ENCODE data around the gene CHRNB1. TPM values are rescaled to one million over a fixed set of nuclear protein-coding genes. Genes with fewer than 3 reads are reported as not detected.
A peak's percentile ranks its signal among the peaks of the same experiment; 100 is the strongest.

Gene CHRNB1
- total and polyA plus RNA-seq, 4 donors, result 7.0 to 11.9 (median 10.6) TPM

DNA sequence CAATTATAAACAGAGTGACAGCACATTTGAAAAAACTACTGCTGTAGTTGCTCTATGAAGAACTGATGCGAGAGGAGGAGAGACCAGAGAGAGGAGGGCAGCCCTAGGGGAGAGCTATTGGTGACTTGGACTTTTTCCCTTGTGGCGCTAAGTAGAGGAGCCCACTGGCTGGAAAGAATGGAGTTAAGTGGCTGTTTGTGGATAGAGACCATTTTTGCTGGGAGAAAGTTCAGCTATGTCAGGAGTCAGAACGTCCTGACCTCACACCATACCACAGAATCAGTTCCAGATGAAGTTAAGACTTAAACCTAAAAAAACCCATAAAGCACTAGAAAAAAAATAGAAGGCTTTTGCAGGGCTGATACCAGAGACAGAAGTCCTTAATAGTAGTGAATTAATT is 41.3 kb downstream of the CHRNB1 start:
- no peaks in the 10 kb centered on the region for H3K36me3 ChIP-seq (ENCODE audit: control insufficient read depth in 4 of 4, insufficient read depth in 4 of 4, low read length in 4 of 4)
- ATAC-seq (ENCODE audit: insufficient read depth, low FRiP score) (no peak), DNase-seq (peak in 2 of 3 donors; percentile 46 to 57)
- no peaks in the 10 kb centered on the region for H3K9me3 ChIP-seq (ENCODE audit: control insufficient read depth in 4 of 4, insufficient read depth in 3 of 4, low read length in 3 of 4)
- no peaks in the 10 kb centered on the region for H3K27me3 ChIP-seq (ENCODE audit: control insufficient read depth in 3 of 3, insufficient read depth in 3 of 3, low read length in 2 of 3)
- WGBS, 2 donors, result 43 to 57% methylated on average over 3 of the region's 3 CpGs
- H3K27ac ChIP-seq (ENCODE audit: low read depth in 1 of 2, low read length in 1 of 2), result no peak overlapping the region
- no peak overlapping the region for H3K4me3 ChIP-seq
- peak overlapping the region in 1 of 2 donors; percentile 53 for H3K9ac ChIP-seq (ENCODE audit: insufficient read depth in 1 of 2, low read length in 2 of 2)
- TF ChIP-seq CTCF (IDR thresholded peaks at IDR 0.05; ENCODE audit: control extremely low read depth, extremely low read depth), result no peak
- H3K4me1 ChIP-seq (ENCODE audit: control insufficient read depth in 5 of 5, insufficient read depth in 5 of 5, low read length in 5 of 5), result peaks cover 8 to 49% (median 19%) of the 10 kb centered on the region in 5 donors

- H3K4me1 ChIP-seq (ENCODE audit: control insufficient read depth in 5 of 5, insufficient read depth in 5 of 5, low read length in 5 of 5), result peaks cover 9 to 29% (median 10%) of the 10 kb centered on the region in 5 donors
- ATAC-seq (ENCODE audit: insufficient read depth, low FRiP score), result no peak
- no peak for DNase-seq
- H3K27me3 ChIP-seq (ENCODE audit: control insufficient read depth in 3 of 3, insufficient read depth in 3 of 3, low read length in 2 of 3), result no peaks in the 10 kb centered on the region
- 77 to 83% methylated on average over 8 of the region's 8 CpGs for WGBS, 2 donors
- TF ChIP-seq CTCF (IDR thresholded peaks at IDR 0.05; ENCODE audit: control extremely low read depth, extremely low read depth), result no peak
- no peak overlapping the region for H3K9ac ChIP-seq (ENCODE audit: insufficient read depth in 1 of 2, low read length in 2 of 2)
- H3K36me3 ChIP-seq (ENCODE audit: control insufficient read depth in 4 of 4, insufficient read depth in 4 of 4, low read length in 4 of 4), result no peaks in the 10 kb centered on the region
- H3K9me3 ChIP-seq (ENCODE audit: control insufficient read depth in 4 of 4, insufficient read depth in 3 of 4, low read length in 3 of 4), result no peaks in the 10 kb centered on the region
- no peak overlapping the region for H3K4me3 ChIP-seq
- no peak overlapping the region for H3K27ac ChIP-seq (ENCODE audit: low read depth in 1 of 2, low read length in 1 of 2)
These were observed 45.3 kb downstream of the CHRNB1 start for GRCh38 chr17:7490144-7490543.

GRCh38 chr17:7491583-7491982 is 46.7 kb downstream of the CHRNB1 start:
- Histone ChIP-seq H3K9me3 (ENCODE audit: control insufficient read depth in 4 of 4, insufficient read depth in 3 of 4, low read length in 3 of 4) (no peaks in the 10 kb centered on the region), H3K27me3 (ENCODE audit: control insufficient read depth in 3 of 3, insufficient read depth in 3 of 3, low read length in 2 of 3) (no peaks in the 10 kb centered on the region), H3K4me3 (no peak overlapping the region), H3K36me3 (ENCODE audit: control insufficient read depth in 4 of 4, insufficient read depth in 4 of 4, low read length in 4 of 4) (peaks cover 0 to 8% (median 4%) of the 10 kb centered on the region in 4 donors), H3K27ac (ENCODE audit: low read depth in 1 of 2, low read length in 1 of 2) (no peak overlapping the region), H3K9ac (ENCODE audit: insufficient read depth in 1 of 2, low read length in 2 of 2) (no peak overlapping the region), H3K4me1 (ENCODE audit: control insufficient read depth in 5 of 5, insufficient read depth in 5 of 5, low read length in 5 of 5) (peaks cover 3 to 16% (median 10%) of the 10 kb centered on the region in 5 donors)
- DNase-seq (no peak), ATAC-seq (ENCODE audit: insufficient read depth, low FRiP score) (no peak)
- no peak for TF ChIP-seq CTCF (IDR thresholded peaks at IDR 0.05; ENCODE audit: control extremely low read depth, extremely low read depth)
- 97 to 100% methylated on average over 1 of the region's 1 CpG for WGBS, 2 donors

DNA sequence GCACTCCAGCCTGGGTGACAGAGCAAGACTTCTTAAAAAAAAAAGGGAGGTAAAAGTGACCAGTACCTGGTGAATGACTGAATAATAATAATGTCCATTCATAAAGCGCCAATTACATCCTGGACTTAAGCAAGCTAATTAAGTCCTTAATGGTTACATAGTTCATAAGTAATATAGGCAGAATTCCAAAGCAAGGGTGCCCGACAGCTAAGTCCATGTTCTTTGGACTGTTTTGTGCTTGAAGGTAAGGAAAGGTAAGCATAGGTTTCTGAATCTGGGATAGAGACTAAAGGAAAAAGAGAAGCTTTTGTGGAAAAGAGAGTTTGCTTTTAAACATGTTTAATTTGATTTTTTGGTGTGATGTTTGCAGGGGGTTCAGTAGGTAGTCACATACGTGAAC is 49.1 kb downstream of the CHRNB1 start:
- ATAC-seq (ENCODE audit: insufficient read depth, low FRiP score), result no peak
- no peak overlapping the region for H3K4me3 ChIP-seq
- H3K27ac ChIP-seq (ENCODE audit: low read depth in 1 of 2, low read length in 1 of 2), result no peak overlapping the region
- WGBS, 2 donors, result 95 to 97% methylated on average over 3 of the region's 3 CpGs
- no peak for TF ChIP-seq CTCF (IDR thresholded peaks at IDR 0.05; ENCODE audit: control extremely low read depth, extremely low read depth)
- peaks cover 6 to 28% (median 19%) of the 10 kb centered on the region in 4 donors for H3K36me3 ChIP-seq (ENCODE audit: control insufficient read depth in 4 of 4, insufficient read depth in 4 of 4, low read length in 4 of 4)
- no peaks in the 10 kb centered on the region for H3K27me3 ChIP-seq (ENCODE audit: control insufficient read depth in 3 of 3, insufficient read depth in 3 of 3, low read length in 2 of 3)
- H3K9me3 ChIP-seq (ENCODE audit: control insufficient read depth in 4 of 4, insufficient read depth in 3 of 4, low read length in 3 of 4), result no peaks in the 10 kb centered on the region
- DNase-seq, result no peak
- H3K9ac ChIP-seq (ENCODE audit: insufficient read depth in 1 of 2, low read length in 2 of 2), result no peak overlapping the region
- peaks cover 0 to 4% (median under 1%) of the 10 kb centered on the region in 5 donors for H3K4me1 ChIP-seq (ENCODE audit: control insufficient read depth in 5 of 5, insufficient read depth in 5 of 5, low read length in 5 of 5)
